Measurements from ENCODE around the gene CAMTA1.

Gene CAMTA1

DNA sequence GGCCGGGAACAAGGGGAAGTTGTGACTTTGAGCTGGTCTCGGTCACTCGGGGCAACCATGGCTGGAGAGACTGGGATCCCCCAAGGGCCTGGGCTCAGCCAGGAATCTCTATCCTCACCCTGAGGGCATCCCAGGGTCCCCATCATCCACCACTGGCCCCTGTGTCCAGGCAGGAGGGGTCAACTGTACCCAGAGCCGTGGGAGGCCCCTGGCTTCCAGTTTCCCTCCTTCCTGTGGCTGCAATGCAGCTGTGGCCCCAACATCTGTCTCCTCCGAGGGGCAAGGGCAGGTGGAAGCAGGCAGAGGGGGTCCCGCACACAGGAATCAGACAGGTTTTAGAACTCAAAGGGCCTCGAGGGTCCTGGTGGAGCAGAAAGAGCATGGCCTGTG lies 653.1 kb downstream of the CAMTA1 start:
- no peak for DNase-seq (ENCODE audit: low read depth)
- TF ChIP-seq, protein P1, sequence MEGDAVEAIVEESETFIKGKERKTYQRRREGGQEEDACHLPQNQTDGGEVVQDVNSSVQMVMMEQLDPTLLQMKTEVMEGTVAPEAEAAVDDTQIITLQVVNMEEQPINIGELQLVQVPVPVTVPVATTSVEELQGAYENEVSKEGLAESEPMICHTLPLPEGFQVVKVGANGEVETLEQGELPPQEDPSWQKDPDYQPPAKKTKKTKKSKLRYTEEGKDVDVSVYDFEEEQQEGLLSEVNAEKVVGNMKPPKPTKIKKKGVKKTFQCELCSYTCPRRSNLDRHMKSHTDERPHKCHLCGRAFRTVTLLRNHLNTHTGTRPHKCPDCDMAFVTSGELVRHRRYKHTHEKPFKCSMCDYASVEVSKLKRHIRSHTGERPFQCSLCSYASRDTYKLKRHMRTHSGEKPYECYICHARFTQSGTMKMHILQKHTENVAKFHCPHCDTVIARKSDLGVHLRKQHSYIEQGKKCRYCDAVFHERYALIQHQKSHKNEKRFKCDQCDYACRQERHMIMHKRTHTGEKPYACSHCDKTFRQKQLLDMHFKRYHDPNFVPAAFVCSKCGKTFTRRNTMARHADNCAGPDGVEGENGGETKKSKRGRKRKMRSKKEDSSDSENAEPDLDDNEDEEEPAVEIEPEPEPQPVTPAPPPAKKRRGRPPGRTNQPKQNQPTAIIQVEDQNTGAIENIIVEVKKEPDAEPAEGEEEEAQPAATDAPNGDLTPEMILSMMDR (IDR thresholded peaks at IDR 0.05; ENCODE audit: control insufficient read depth, insufficient read depth, low read depth, low read length, missing control alignments): no peak
- H3K4me3 ChIP-seq (ENCODE audit: control insufficient read depth, low read depth, low read length): no peak overlapping the region

DNA sequence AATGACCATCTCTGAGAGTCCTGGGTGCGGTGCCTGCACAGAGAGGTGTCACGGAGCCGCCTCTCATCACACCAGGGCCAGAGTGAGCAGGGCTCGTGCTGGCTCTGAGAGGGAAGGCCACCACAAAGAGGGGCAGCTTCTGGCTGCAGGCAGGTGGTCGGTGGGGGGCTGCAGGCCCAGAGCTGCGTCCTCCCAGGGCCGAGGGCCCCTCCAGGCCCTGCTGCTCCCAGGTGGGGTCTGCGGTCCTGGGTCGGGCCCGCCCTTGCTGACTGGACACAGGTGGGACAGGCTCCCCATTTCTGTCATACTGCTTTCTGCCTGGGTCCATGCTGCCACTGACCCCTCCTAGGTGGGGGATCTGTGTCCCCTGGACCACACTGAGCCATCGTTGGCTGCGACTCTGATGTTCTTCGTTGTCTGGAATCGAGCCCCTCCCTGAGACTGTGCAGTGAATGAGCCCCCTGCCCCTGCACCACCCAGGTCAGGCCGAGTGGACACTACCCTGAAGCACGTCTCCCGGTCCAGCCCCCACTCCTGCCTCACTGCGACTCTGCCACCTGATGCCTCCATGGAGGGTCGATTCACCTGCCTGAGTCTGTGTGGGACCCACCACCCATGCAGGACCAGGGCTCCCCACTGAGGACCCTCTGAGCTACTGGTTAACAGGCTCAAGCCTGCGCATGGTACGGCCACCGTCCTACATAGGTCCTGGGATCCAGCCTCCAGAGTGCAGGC lies 653.8 kb downstream of the CAMTA1 start:
- TF ChIP-seq, protein P1 (IDR thresholded peaks at IDR 0.05; ENCODE audit: control insufficient read depth, insufficient read depth, low read depth, low read length, missing control alignments): no peak
- no peak for DNase-seq (ENCODE audit: low read depth)
- H3K4me3 ChIP-seq (ENCODE audit: control insufficient read depth, low read depth, low read length): no peak overlapping the region

DNA sequence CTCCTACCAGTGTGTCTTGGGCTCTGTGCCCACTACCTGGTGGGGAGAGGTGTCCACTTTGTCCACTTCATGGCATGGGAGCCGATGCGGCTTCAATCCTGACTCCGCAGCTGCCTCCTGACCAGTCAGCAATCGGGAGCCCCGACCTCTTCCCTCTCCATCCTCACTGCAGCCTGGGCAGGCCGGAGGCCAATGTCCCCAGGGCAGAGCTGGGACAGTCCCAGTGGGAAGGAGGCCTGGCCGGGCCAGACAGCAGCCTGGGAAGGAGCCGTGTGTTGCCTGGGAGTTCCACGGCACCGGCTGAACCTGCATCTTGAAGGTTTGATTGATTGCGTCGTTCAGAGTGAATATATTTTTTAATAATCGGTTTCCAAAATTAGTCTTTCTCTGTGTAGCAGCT lies 654.9 kb downstream of the CAMTA1 start:
- TF ChIP-seq, protein P1 (IDR thresholded peaks at IDR 0.05; ENCODE audit: control insufficient read depth, insufficient read depth, low read depth, low read length, missing control alignments): no peak
- H3K4me3 ChIP-seq (ENCODE audit: control insufficient read depth, low read depth, low read length): no peak overlapping the region
- no peak for DNase-seq (ENCODE audit: low read depth)

DNA sequence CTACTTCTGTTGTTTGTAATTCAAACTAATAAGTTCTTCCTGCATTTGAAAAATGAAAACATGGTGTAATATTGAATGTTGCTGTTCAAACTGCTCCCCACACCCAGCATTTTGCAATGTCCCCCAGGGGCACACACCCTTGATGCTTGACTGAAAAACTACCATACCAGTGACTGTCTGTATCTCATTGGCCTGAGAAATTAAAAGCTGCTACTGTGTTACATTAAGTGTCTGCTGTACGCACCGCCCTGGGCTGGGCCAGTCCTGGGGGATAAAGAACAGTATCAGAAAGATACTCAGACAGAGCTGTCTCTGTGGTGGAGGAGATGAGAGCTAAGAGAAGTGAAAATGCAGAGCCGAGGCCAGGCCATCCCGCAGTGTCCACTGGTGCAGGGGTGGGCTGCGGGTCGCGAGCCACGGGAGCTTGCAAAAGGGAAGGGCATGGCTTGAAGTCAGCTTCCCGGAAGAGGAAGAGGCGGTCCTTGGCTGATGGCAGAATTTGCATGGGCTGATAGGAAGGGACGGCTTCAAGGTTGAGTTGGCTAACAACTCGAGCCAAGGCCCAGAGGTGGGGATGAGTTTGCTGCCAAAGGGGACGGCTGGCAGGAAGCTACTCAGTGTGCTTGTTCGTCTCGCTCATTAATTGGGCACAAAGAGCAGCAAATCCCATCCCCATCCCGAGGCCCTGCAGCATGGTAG lies 656.0 kb downstream of the CAMTA1 start:
- TF ChIP-seq, protein P1 (IDR thresholded peaks at IDR 0.05; ENCODE audit: control insufficient read depth, insufficient read depth, low read depth, low read length, missing control alignments): no peak
- no peak overlapping the region for H3K4me3 ChIP-seq (ENCODE audit: control insufficient read depth, low read depth, low read length)
- DNase-seq (ENCODE audit: low read depth): no peak

DNA sequence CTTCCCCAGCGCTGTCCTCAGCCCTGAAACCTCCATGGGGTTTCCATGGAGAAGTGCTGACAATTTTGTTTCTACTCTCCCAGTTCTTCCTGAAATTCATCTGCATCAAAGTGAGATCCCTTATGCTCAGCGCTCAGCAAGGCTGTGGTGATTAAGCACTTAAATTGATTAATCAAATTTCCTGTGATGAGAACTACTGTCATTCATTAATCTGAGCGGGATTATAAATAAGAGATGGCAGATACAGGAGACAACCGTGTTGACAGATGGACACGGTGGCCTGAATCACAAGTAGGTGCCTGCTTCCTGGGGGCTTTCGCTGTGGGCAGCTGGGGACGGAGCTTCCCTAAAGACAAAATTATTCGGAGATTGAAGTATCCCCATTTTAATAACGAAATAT lies 656.8 kb downstream of the CAMTA1 start:
- TF ChIP-seq, protein P1 (IDR thresholded peaks at IDR 0.05; ENCODE audit: control insufficient read depth, insufficient read depth, low read depth, low read length, missing control alignments): no peak
- H3K4me3 ChIP-seq (ENCODE audit: control insufficient read depth, low read depth, low read length): no peak overlapping the region
- DNase-seq (ENCODE audit: low read depth): no peak

DNA sequence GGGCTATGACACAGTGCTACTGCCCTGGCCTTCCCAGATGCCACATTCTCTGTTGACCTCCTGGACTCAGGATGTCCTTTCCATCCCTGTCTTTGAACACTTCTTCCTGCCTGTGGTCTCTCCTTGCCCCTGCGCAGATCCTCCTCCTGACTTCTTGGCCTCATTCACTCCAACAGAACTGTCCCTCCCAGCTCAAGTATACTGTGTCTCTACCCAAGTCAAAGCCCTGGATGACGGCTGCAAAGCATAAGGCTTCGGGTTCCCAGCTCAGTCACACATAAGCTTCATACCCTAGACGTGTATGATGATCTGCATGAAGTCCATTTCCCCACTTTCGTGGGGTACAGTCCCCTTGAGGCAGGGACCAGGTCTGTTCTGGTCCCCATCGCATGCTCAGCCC lies 657.7 kb downstream of the CAMTA1 start:
- TF ChIP-seq, protein P1 (IDR thresholded peaks at IDR 0.05; ENCODE audit: control insufficient read depth, insufficient read depth, low read depth, low read length, missing control alignments): no peak
- H3K4me3 ChIP-seq (ENCODE audit: control insufficient read depth, low read depth, low read length): no peak overlapping the region
- no peak for DNase-seq (ENCODE audit: low read depth)

Data from AG09309 (cell line).